Measurements from ENCODE around the gene SELENOO.

SELENOO gene

GRCh38 chr22:50209893-50210292, 9.1 kb downstream of the SELENOO start:
- H3K4me2 ChIP-seq (ENCODE audit: low read length) = no peak overlapping the region
- TF ChIP-seq, protein P1, sequence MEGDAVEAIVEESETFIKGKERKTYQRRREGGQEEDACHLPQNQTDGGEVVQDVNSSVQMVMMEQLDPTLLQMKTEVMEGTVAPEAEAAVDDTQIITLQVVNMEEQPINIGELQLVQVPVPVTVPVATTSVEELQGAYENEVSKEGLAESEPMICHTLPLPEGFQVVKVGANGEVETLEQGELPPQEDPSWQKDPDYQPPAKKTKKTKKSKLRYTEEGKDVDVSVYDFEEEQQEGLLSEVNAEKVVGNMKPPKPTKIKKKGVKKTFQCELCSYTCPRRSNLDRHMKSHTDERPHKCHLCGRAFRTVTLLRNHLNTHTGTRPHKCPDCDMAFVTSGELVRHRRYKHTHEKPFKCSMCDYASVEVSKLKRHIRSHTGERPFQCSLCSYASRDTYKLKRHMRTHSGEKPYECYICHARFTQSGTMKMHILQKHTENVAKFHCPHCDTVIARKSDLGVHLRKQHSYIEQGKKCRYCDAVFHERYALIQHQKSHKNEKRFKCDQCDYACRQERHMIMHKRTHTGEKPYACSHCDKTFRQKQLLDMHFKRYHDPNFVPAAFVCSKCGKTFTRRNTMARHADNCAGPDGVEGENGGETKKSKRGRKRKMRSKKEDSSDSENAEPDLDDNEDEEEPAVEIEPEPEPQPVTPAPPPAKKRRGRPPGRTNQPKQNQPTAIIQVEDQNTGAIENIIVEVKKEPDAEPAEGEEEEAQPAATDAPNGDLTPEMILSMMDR (IDR thresholded peaks at IDR 0.05) = peak; percentile 70
- no peak overlapping the region for H2AFZ ChIP-seq
- H3K4me3 ChIP-seq (ENCODE audit: low read depth, low read length) = no peak overlapping the region
- no peaks in the 10 kb centered on the region for H3K27me3 ChIP-seq (ENCODE audit: control insufficient read depth, insufficient read depth, low read length)
- no peak overlapping the region for H3K27ac ChIP-seq
- H3K9ac ChIP-seq = no peak overlapping the region
- H3K79me2 ChIP-seq = peaks cover 7% of the 10 kb centered on the region
- H3K4me1 ChIP-seq = peaks cover 2% of the 10 kb centered on the region
- H3K9me3 ChIP-seq (ENCODE audit: control insufficient read depth, low read length) = no peaks in the 10 kb centered on the region
- no peaks in the 10 kb centered on the region for H3K36me3 ChIP-seq (ENCODE audit: control insufficient read depth, insufficient read depth, low read length)

DNA sequence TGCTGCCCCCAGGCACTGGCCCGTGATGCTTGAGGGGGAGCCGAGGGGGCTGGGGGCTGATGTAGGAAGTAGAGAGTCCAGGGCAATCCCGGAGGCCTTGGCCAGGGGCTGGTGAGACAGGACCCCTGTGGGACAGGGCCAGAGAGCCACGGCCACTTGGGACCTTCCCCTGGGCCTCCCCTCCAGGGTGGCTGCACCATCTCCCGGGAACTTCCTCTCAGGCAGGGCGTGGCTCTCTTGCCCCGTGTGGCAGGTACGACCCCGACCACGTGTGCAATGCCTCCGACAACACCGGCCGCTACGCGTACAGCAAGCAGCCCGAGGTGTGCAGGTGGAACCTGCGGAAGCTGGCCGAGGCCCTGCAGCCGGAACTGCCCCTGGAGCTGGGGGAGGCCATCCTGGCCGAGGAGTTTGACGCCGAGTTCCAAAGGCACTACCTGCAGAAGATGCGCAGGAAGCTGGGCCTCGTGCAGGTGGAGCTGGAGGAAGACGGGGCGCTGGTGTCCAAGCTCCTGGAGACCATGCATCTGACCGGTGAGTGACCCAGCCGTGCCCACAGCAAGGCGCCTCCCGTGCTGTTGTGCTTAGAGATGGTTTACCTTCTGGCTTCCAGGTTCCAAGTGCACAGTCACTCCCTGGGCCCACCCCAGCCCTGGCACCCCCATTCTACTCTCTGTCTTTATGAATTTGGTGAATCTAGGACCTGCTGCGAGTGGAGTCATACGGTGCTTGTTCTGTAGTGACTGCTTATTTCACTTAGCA, 9.7 kb downstream of the SELENOO start:
- H3K27me3 ChIP-seq (ENCODE audit: control insufficient read depth, insufficient read depth, low read length) = no peaks in the 10 kb centered on the region
- no peak overlapping the region for H3K4me2 ChIP-seq (ENCODE audit: low read length)
- H2AFZ ChIP-seq = no peak overlapping the region
- no peaks in the 10 kb centered on the region for H3K9me3 ChIP-seq (ENCODE audit: control insufficient read depth, low read length)
- H3K79me2 ChIP-seq = peaks cover 7% of the 10 kb centered on the region
- no peak overlapping the region for H3K4me3 ChIP-seq (ENCODE audit: low read depth, low read length)
- H3K9ac ChIP-seq = no peak overlapping the region
- no peaks in the 10 kb centered on the region for H3K36me3 ChIP-seq (ENCODE audit: control insufficient read depth, insufficient read depth, low read length)
- TF ChIP-seq, protein P1 (IDR thresholded peaks at IDR 0.05) = no peak
- H3K4me1 ChIP-seq = peaks cover 2% of the 10 kb centered on the region
- H3K27ac ChIP-seq = no peak overlapping the region

- H3K4me1 ChIP-seq = peaks cover 2% of the 10 kb centered on the region
- H3K79me2 ChIP-seq = peaks cover 7% of the 10 kb centered on the region
- no peaks in the 10 kb centered on the region for H3K36me3 ChIP-seq (ENCODE audit: control insufficient read depth, insufficient read depth, low read length)
- no peak overlapping the region for H3K27ac ChIP-seq
- TF ChIP-seq, protein P1 (IDR thresholded peaks at IDR 0.05) = no peak
- H3K9ac ChIP-seq = no peak overlapping the region
- no peak overlapping the region for H2AFZ ChIP-seq
- H3K4me3 ChIP-seq (ENCODE audit: low read depth, low read length) = no peak overlapping the region
- H3K9me3 ChIP-seq (ENCODE audit: control insufficient read depth, low read length) = no peaks in the 10 kb centered on the region
- H3K27me3 ChIP-seq (ENCODE audit: control insufficient read depth, insufficient read depth, low read length) = no peaks in the 10 kb centered on the region
- H3K4me2 ChIP-seq (ENCODE audit: low read length) = no peak overlapping the region
Observed at GRCh38 chr22:50211147-50211546, 10.3 kb downstream of the SELENOO start.

- Histone ChIP-seq H3K4me3 (ENCODE audit: low read depth, low read length) (no peak overlapping the region), H3K79me2 (peaks cover 7% of the 10 kb centered on the region), H3K27ac (no peak overlapping the region), H3K36me3 (ENCODE audit: control insufficient read depth, insufficient read depth, low read length) (no peaks in the 10 kb centered on the region), H3K27me3 (ENCODE audit: control insufficient read depth, insufficient read depth, low read length) (no peaks in the 10 kb centered on the region), H3K4me2 (ENCODE audit: low read length) (no peak overlapping the region), H3K4me1 (peaks cover 2% of the 10 kb centered on the region), H3K9me3 (ENCODE audit: control insufficient read depth, low read length) (no peaks in the 10 kb centered on the region), H2AFZ (no peak overlapping the region), H3K9ac (no peak overlapping the region)
- TF ChIP-seq, protein P1 (IDR thresholded peaks at IDR 0.05) = no peak
Observed at GRCh38 chr22:50213263-50213662, 12.5 kb downstream of the SELENOO start.

Data from parathyroid adenoma (tissue), 2 donors.